ENCODE measurements around the gene MICAL1. TPM values are rescaled to one million over a fixed set of nuclear protein-coding genes. Genes with fewer than 3 reads are reported as not detected.

Gene MICAL1
- total RNA-seq, 3 donors from 2014 or later, result 23.6 to 29.8 (median 25.5) TPM

GRCh38 chr6:109396046-109396718, 59.4 kb downstream of the MICAL1 start:
- H3K9me3 ChIP-seq, result no peaks in the 10 kb centered on the region
- no peak for TF ChIP-seq POLR2AphosphoS5 (IDR thresholded peaks at IDR 0.05)
- no peak for TF ChIP-seq POLR2A (IDR thresholded peaks at IDR 0.05)
- TF ChIP-seq CTCF (IDR thresholded peaks at IDR 0.05), result no peak
- H3K27me3 ChIP-seq, result no peaks in the 10 kb centered on the region
- H3K4me1 ChIP-seq, result no peaks in the 10 kb centered on the region
- no peaks in the 10 kb centered on the region for H3K36me3 ChIP-seq
- no peak for DNase-seq (ENCODE audit: low spot score in 2 of 2)
- intact Hi-C loops (cut with DNase I; ENCODE audit: low total_unique reads), result no loop called here
- H3K4me3 ChIP-seq, result no peak overlapping the region
- no peak overlapping the region for H3K27ac ChIP-seq

Other genes with a start within 250 kb of the MICAL1 start
- 100 to 1,000 TPM; 186 to 302 (median 238) TPM for gene CD164, start 73.3 kb downstream of the MICAL1 start, total RNA-seq
- 10 to 100 TPM in 1 of 3 donors, 1 to 10 TPM in 2; 2.6 to 16.5 (median 2.9) TPM for gene PPIL6, start 15.1 kb downstream of the MICAL1 start, total RNA-seq
- 10 to 100 TPM in 2 of 3 donors, 1 to 10 TPM in 1; 8.5 to 26.2 (median 12.1) TPM for gene SMPD2, start 15.0 kb downstream of the MICAL1 start, total RNA-seq
- 10 to 100 TPM in 1 of 3 donors, 1 to 10 TPM in 2; 9.1 to 13.8 (median 9.8) TPM for gene ZBTB24, start 27.4 kb upstream of the MICAL1 start, total RNA-seq
- 10 to 100 TPM in 2 of 3 donors, 1 to 10 TPM in 1; 8.8 to 23.9 (median 20.0) TPM for gene AK9, start 235.4 kb upstream of the MICAL1 start, total RNA-seq
- gene FIG4, start 235.5 kb upstream of the MICAL1 start, total RNA-seq, result 10 to 100 TPM; 18.2 to 29.6 (median 18.4) TPM

Measured in breast epithelium (tissue), 4 donors.